ENCODE measurements around the gene AKT1. TPM values are rescaled to one million over a fixed set of nuclear protein-coding genes. Genes with fewer than 3 reads are reported as not detected.

The AKT1 gene
- total and polyA plus RNA-seq, 7 experiments from 2014 or later, result 6.8 to 131 (median 71.0) TPM

- Histone ChIP-seq H3K4me1 (ENCODE audit: control insufficient read depth in 2 of 2, insufficient read depth in 2 of 2, low read length in 2 of 2) (peaks cover 0 to 6% of the 10 kb centered on the region in 2 donors), H3K36me3 (ENCODE audit: control insufficient read depth in 2 of 3, insufficient read depth in 3 of 3, low read length in 3 of 3) (peaks cover 0 to under 1% (median 0%) of the 10 kb centered on the region in 3 experiments), H3K27ac (ENCODE audit: low read depth, low read length) (peak overlapping the region; percentile 58), H3K27me3 (ENCODE audit: control insufficient read depth in 2 of 2, insufficient read depth in 2 of 2, low read length in 2 of 2) (no peaks in the 10 kb centered on the region), H3K9me3 (ENCODE audit: control insufficient read depth in 2 of 3, low read length in 3 of 3) (no peaks in the 10 kb centered on the region), H3K4me3 (ENCODE audit: low read length) (peak overlapping the region; percentile 30)
- ChIA-PET CTCF (no interaction called here), POLR2A (interaction anchor here (2.2 kb wide), 1 partner anchor 29 kb away, joined by 10 read pairs; the partner anchor contains the start of gene SIVA1)
- no peaks in the 10 kb centered on the region for H3K9me3 Mint-ChIP-seq
- H3K27ac Mint-ChIP-seq, result no peak overlapping the region
- intact Hi-C loops (cut with micrococcal nuclease), result loop anchor here (1.0 to 5.0 kb wide), 4 partner anchors 28 to 297 kb away; partner anchors contain the start of gene CDCA4 (in 1 of the 2)
- peak overlapping the region in 9 of 10 donors; percentile 19 to 73 (median 49) for H3K4me3 Mint-ChIP-seq
- peak in 3 of 9 donors; percentile 15 to 25 (median 22) for DNase-seq
- peak; percentile 7 for ATAC-seq
- H3K27me3 Mint-ChIP-seq, result no peaks in the 10 kb centered on the region
- H3K36me3 Mint-ChIP-seq, result peaks cover 0 to 3% (median 0%) of the 10 kb centered on the region in 5 donors
- H3K4me1 Mint-ChIP-seq, result peaks cover 0 to 11% (median 0%) of the 10 kb centered on the region in 7 donors
Observed at GRCh38 chr14:104724407-104724980, 71.1 kb downstream of the AKT1 start.

GRCh38 chr14:104723651-104724406, 71.7 kb downstream of the AKT1 start, which contains the start of gene ADSS1:
Gene ADSS1 (plus strand): TSS chr14:104724229. CDS start chr14:104724271, 42 bp downstream.
- Mint-ChIP-seq H3K27me3 (no peaks in the 10 kb centered on the region), H3K4me1 (peaks cover 0 to 7% (median 0%) of the 10 kb centered on the region in 7 donors), H3K9me3 (no peaks in the 10 kb centered on the region), H3K36me3 (peaks cover 0 to 3% (median 0%) of the 10 kb centered on the region in 5 donors), H3K4me3 (peak within 1 kb of the TSS; percentile 43 to 80 (median 63)), H3K27ac (peak within 1 kb of the TSS in 1 of 9 donors; percentile 22)
- H3K36me3 ChIP-seq (ENCODE audit: control insufficient read depth in 2 of 3, insufficient read depth in 3 of 3, low read length in 3 of 3), result peaks cover 0 to 7% (median 0%) of the 10 kb centered on the region in 3 experiments
- ChIA-PET POLR2A (interaction anchor here (2.2 kb wide), 1 partner anchor 29 kb away, joined by 10 read pairs; the partner anchor contains the start of gene SIVA1), CTCF (interaction anchor here (1.2 kb wide), 1 partner anchor 11 kb away, joined by 3 read pairs; no protein-coding TSS in a partner anchor)
- H3K4me3 ChIP-seq (ENCODE audit: low read length), result peak within 1 kb of the TSS; percentile 70
- H3K4me1 ChIP-seq (ENCODE audit: control insufficient read depth in 2 of 2, insufficient read depth in 2 of 2, low read length in 2 of 2), result peaks cover 0 to 6% of the 10 kb centered on the region in 2 donors
- intact Hi-C loops (cut with micrococcal nuclease), result loop anchor here (1.0 to 5.0 kb wide), 5 partner anchors 28 to 297 kb away; partner anchors contain the start of gene CDCA4 (in 1 of the 2)
- H3K27me3 ChIP-seq (ENCODE audit: control insufficient read depth in 2 of 2, insufficient read depth in 2 of 2, low read length in 2 of 2), result no peaks in the 10 kb centered on the region
- DNase-seq, result peak; percentile 39 to 79 (median 68)
- ATAC-seq, result peak; percentile 89
- H3K27ac ChIP-seq (ENCODE audit: low read depth, low read length), result peak within 1 kb of the TSS; percentile 58
- H3K9me3 ChIP-seq (ENCODE audit: control insufficient read depth in 2 of 3, low read length in 3 of 3), result no peaks in the 10 kb centered on the region

- no peaks in the 10 kb centered on the region for H3K27me3 ChIP-seq (ENCODE audit: control insufficient read depth in 2 of 2, insufficient read depth in 2 of 2, low read length in 2 of 2)
- Mint-ChIP-seq H3K36me3 (peaks cover 0 to 3% (median 0%) of the 10 kb centered on the region in 5 donors), H3K9me3 (no peaks in the 10 kb centered on the region), H3K4me3 (peak overlapping the region in 3 of 10 donors; percentile 29 to 49 (median 39)), H3K4me1 (peaks cover 0 to 5% (median 0%) of the 10 kb centered on the region in 7 donors), H3K27ac (no peak overlapping the region), H3K27me3 (no peaks in the 10 kb centered on the region)
- ChIA-PET POLR2A (interaction anchor here (0.8 to 2.2 kb wide), 2 partner anchors 25 to 30 kb away, joined by 3 to 10 read pairs; partner anchors contain the start of gene SIVA1), CTCF (interaction anchor here (1.2 kb wide), 1 partner anchor 11 kb away, joined by 3 read pairs; no protein-coding TSS in a partner anchor)
- no peak for DNase-seq
- H3K9me3 ChIP-seq (ENCODE audit: control insufficient read depth in 2 of 3, low read length in 3 of 3), result no peaks in the 10 kb centered on the region
- peaks cover 0 to 6% of the 10 kb centered on the region in 2 donors for H3K4me1 ChIP-seq (ENCODE audit: control insufficient read depth in 2 of 2, insufficient read depth in 2 of 2, low read length in 2 of 2)
- ATAC-seq, result no peak
- H3K36me3 ChIP-seq (ENCODE audit: control insufficient read depth in 2 of 3, insufficient read depth in 3 of 3, low read length in 3 of 3), result peaks cover 0 to 9% (median 0%) of the 10 kb centered on the region in 3 experiments
- H3K27ac ChIP-seq (ENCODE audit: low read depth, low read length), result no peak overlapping the region
- H3K4me3 ChIP-seq (ENCODE audit: low read length), result no peak overlapping the region
- intact Hi-C loops (cut with micrococcal nuclease), result loop anchor here in 1 of 2 donors (1.0 to 5.0 kb wide), 2 partner anchors 44 to 103 kb away; no protein-coding TSS in a partner anchor
Observed at GRCh38 chr14:104722938-104723650, 72.5 kb downstream of the AKT1 start.

DNA sequence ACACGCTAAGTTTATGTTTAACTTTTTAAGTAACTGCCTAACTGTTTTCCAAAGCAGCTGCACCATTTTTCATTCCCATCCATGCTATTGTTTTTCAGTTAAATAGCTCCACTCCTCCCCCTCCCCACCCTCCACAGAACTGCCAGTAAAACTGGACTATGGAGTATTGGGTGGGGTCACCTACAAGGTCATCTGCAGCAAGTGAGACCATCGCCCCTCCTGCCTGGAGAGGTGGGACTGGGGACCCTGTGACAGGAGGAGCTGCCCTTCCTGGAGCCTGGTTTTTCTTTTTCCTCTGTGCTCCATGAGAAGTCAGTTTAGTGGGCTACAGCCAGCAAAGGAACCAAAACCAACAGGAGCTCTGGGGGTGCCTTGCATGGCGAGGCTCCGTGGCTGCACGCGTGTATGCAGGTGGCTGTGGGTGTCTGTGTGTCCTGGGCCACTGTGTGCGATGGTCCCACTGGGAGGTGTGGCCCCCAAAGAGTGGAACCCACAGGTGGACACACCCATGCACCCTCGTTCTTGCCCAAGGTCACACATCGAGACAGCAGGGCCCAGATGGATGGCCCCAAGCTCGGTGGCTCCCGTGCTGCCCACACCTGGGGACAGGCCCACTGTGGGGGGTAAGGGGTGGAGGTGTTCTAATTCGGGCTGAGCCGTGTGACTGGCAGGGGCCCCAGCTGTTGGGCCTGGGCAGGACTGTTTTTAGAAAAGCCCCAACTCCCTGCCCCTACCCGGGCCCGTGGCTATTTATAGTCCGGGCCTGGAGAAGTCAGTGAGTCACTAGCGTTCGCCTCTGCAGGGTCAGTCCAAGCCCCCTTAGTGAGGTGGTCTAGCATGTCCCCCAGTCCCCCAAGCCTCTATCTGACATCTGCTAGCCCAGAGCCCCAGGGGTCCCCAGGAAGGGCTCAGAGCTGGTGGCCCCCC, 73.8 kb downstream of the AKT1 start:
- CTCF ChIA-PET, result interaction anchor here (1.3 kb wide), 2 partner anchors 30 to 56 kb away, joined by 4 to 5 read pairs; partner anchors contain the start of gene SIVA1
- H3K4me1 ChIP-seq (ENCODE audit: control insufficient read depth in 2 of 2, insufficient read depth in 2 of 2, low read length in 2 of 2), result peaks cover 0 to 6% of the 10 kb centered on the region in 2 donors
- H3K9me3 ChIP-seq (ENCODE audit: control insufficient read depth in 2 of 3, low read length in 3 of 3), result no peaks in the 10 kb centered on the region
- Mint-ChIP-seq H3K4me1 (peaks cover 0 to 7% (median 0%) of the 10 kb centered on the region in 7 donors), H3K27me3 (no peaks in the 10 kb centered on the region), H3K36me3 (peaks cover 0 to 6% (median 0%) of the 10 kb centered on the region in 5 donors), H3K4me3 (peak overlapping the region in 4 of 10 donors; percentile 35 to 73 (median 40)), H3K9me3 (no peaks in the 10 kb centered on the region), H3K27ac (peak overlapping the region in 1 of 9 donors; percentile 47)
- DNase-seq (no peak), ATAC-seq (no peak)
- POLR2A ChIA-PET, result interaction anchor here (0.9 kb wide), 1 partner anchor 19 kb away, joined by 3 read pairs; no protein-coding TSS in a partner anchor
- no peaks in the 10 kb centered on the region for H3K27me3 ChIP-seq (ENCODE audit: control insufficient read depth in 2 of 2, insufficient read depth in 2 of 2, low read length in 2 of 2)
- no peak overlapping the region for H3K4me3 ChIP-seq (ENCODE audit: low read length)
- H3K36me3 ChIP-seq (ENCODE audit: control insufficient read depth in 2 of 3, insufficient read depth in 3 of 3, low read length in 3 of 3), result peaks cover 0 to 9% (median 0%) of the 10 kb centered on the region in 3 experiments
- intact Hi-C loops (cut with micrococcal nuclease), result loop anchor here in 1 of 2 donors (5.0 kb wide), 1 partner anchor 46 kb away; no protein-coding TSS in a partner anchor
- no peak overlapping the region for H3K27ac ChIP-seq (ENCODE audit: low read depth, low read length)

All from naive thymus-derived CD4-positive, alpha-beta T cell (primary cell).